ENCODE measurements around the gene IRF2.

IRF2 gene

GRCh38 chr4:184498598-184498997 lies 24.2 kb upstream of the IRF2 start:
- POLR2A ChIA-PET: no interaction called here
- no peak for DNase-seq (ENCODE audit: low read depth, low spot score)
- CTCF ChIA-PET: no interaction called here
- H3K4me3 ChIP-seq (ENCODE audit: low read depth, low read length): no peak overlapping the region
- TF ChIP-seq, protein P1, sequence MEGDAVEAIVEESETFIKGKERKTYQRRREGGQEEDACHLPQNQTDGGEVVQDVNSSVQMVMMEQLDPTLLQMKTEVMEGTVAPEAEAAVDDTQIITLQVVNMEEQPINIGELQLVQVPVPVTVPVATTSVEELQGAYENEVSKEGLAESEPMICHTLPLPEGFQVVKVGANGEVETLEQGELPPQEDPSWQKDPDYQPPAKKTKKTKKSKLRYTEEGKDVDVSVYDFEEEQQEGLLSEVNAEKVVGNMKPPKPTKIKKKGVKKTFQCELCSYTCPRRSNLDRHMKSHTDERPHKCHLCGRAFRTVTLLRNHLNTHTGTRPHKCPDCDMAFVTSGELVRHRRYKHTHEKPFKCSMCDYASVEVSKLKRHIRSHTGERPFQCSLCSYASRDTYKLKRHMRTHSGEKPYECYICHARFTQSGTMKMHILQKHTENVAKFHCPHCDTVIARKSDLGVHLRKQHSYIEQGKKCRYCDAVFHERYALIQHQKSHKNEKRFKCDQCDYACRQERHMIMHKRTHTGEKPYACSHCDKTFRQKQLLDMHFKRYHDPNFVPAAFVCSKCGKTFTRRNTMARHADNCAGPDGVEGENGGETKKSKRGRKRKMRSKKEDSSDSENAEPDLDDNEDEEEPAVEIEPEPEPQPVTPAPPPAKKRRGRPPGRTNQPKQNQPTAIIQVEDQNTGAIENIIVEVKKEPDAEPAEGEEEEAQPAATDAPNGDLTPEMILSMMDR (IDR thresholded peaks at IDR 0.05; ENCODE audit: insufficient read depth, low read length, missing control alignments): no peak

- POLR2A ChIA-PET: no interaction called here
- CTCF ChIA-PET: interaction anchor here (1.5 kb wide), 1 partner anchor 17 kb away, joined by 3 read pairs; no protein-coding TSS in a partner anchor
- no peak overlapping the region for H3K4me3 ChIP-seq (ENCODE audit: low read depth, low read length)
- DNase-seq (ENCODE audit: low read depth, low spot score): no peak
- TF ChIP-seq, protein P1 (IDR thresholded peaks at IDR 0.05; ENCODE audit: insufficient read depth, low read length, missing control alignments): no peak
These were observed 15.4 kb upstream of the IRF2 start for GRCh38 chr4:184489771-184490170.

DNA sequence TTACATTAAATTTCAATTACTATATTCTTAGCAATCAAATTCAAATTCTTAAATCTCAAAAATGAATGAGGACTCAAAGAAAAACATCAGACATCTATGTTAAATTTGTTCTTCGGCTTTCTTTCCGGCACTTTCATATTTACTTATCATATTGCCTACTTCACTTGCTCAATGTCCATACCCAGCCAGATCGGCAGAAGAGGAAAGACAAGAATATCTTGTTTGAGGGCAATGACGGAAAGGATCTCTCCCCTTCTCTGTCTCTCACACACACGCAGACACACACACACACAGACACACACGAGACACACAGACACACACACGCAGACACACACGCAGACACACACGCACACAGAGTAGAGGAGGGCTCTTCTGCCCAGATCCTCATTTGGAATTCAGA lies 13.2 kb upstream of the IRF2 start:
- TF ChIP-seq, protein P1 (IDR thresholded peaks at IDR 0.05; ENCODE audit: insufficient read depth, low read length, missing control alignments): no peak
- ChIA-PET CTCF (interaction anchor here (1.0 kb wide), 1 partner anchor 223 kb away, joined by 3 read pairs; no protein-coding TSS in a partner anchor), POLR2A (no interaction called here)
- no peak overlapping the region for H3K4me3 ChIP-seq (ENCODE audit: low read depth, low read length)
- DNase-seq (ENCODE audit: low read depth, low spot score): no peak

DNA sequence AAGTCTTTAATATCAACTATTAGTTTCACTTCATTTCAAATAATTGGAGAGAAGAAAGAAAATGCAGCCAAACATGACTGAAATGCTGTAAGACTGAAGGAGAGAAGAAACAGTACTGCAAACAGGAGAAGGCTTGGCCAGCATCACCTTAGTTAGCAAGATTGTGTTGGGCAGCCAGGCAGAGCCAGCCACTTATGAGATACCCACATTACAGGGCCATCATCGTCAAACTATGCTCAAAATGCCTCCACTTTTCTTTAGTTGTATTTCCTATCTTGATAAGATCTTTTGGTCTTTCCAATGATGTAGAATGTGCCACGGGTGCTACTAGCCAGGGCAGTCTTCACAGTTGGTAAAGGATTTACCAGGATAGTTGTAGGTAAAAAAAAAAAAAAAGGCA lies 10.9 kb upstream of the IRF2 start:
- CTCF ChIA-PET: no interaction called here
- TF ChIP-seq, protein P1 (IDR thresholded peaks at IDR 0.05; ENCODE audit: insufficient read depth, low read length, missing control alignments): no peak
- DNase-seq (ENCODE audit: low read depth, low spot score): no peak

GRCh38 chr4:184481544-184481943 lies 7.2 kb upstream of the IRF2 start:
- H3K4me3 ChIP-seq (ENCODE audit: low read depth, low read length): no peak overlapping the region
- ChIA-PET POLR2A (no interaction called here), CTCF (no interaction called here)
- DNase-seq (ENCODE audit: low read depth, low spot score): no peak
- TF ChIP-seq, protein P1 (IDR thresholded peaks at IDR 0.05; ENCODE audit: insufficient read depth, low read length, missing control alignments): no peak

More for the DNA sequence above, 10.9 kb upstream of the IRF2 start:
- no peak overlapping the region for H3K4me3 ChIP-seq (ENCODE audit: low read depth, low read length)
- POLR2A ChIA-PET: no interaction called here

DNA sequence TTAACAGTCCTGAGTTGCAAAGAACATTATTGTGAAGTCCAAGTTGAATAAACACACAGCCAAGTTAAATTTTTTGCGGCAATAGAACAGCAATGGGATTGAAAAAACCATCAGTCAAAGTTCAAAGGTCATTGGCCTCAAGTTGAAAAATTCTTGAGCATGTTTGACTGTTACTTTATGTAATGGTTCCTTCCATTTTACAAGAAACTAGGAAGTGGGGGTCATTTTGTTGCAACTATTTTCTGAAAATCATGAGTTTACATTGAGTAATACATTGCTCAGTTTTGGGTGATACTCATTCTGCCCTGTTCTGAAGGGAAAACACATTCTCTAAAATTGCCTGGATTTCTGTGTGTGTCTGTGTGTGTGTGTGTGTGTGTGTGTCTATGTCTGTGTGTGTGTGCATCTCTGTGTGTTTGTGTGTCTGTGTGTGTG lies 5.2 kb upstream of the IRF2 start:
- H3K4me3 ChIP-seq (ENCODE audit: low read depth, low read length): no peak overlapping the region
- ChIA-PET CTCF (no interaction called here), POLR2A (no interaction called here)
- TF ChIP-seq, protein P1 (IDR thresholded peaks at IDR 0.05; ENCODE audit: insufficient read depth, low read length, missing control alignments): no peak
- DNase-seq (ENCODE audit: low read depth, low spot score): no peak

Measured in AG04449 (cell line).